Hepatic stellate cell (primary cell): ENCODE data around the gene CEACAM5.
A peak's percentile ranks its signal among the peaks of the same experiment; 100 is the strongest.
"Not testable (repeated sequence)": the region's sequence is repeated elsewhere in the genome, so short reads cannot be mapped to it uniquely, and the experiment has no call there.

Experiments
- DNase-seq: peaks from one replicate; pipeline ENCODE4 v3.0.0; 2011; ENCODE audit warnings: low spot score

CEACAM5 gene

DNA sequence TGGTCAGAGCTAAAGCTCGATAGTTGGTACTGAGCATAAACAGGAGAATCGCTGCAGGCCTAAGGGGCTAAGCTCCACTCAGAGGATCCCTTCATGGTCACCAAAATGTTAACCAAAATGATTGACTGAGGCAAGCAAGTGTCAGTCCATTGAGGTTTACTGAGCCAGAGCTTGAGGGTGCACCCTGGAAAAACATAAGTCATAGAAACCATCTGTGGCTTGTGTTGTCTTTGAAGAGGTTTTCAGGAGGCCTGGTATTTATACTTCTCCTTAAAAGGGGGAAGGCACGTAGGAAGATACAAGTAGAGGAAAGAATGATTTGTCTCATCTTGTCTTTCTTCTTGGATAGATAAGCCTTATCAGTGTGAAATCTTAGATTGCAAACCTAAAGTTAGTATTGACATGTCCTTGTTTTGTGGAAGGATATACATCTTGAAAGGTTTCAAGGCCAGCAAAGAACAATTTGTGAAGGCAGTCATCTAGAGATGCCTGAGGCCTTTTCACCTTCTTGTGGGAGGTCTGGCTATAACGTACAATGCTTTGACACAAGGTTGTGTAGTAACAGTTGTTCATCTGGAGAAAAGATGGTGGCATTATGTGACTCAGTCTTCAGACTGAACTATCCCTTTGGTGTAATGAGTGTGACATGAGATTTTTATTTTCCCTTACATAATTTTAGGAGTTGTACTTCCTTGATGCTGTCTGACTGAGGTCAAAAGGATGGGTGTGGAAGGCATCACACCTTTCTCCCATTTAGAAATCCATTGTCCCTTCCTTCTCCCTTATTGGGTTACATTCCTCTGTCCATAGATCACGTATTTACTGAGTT, 32.2 kb downstream of the CEACAM5 start:
- no peak for DNase-seq

DNA sequence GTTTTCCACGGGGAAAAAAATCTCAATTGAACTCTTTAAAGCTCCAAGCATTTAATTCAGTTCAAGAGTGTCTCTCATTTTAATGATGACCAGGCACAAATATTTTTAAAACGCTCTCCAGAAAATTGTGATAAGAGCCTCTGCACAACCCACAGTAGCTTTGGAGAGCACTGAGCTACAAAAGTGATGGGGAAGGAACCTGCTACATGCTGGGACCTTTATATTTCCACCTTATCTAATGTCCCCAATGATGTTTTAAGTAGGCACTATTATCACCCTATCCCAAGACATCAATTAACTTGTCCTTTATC, 32.8 kb downstream of the CEACAM5 start:
- no peak for DNase-seq

DNA sequence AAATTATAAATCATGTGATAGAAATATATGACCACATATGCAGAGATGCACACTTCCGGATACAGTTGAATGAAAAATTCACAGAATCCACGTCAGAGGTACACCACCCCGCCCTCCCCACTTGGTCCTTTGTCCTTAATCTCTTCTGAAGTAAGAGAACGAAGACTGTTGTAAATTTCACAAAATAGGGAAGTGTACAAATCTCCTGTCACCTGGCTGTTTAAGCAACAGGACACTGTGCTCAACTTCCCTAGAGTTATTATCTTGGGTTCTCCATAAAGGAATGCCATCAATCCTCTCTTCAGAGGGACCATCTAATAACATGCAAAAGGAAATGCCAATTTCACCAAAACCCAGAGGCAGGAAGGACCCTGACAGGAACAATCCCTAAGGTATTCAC, 36.4 kb downstream of the CEACAM5 start:
- no peak for DNase-seq

DNA sequence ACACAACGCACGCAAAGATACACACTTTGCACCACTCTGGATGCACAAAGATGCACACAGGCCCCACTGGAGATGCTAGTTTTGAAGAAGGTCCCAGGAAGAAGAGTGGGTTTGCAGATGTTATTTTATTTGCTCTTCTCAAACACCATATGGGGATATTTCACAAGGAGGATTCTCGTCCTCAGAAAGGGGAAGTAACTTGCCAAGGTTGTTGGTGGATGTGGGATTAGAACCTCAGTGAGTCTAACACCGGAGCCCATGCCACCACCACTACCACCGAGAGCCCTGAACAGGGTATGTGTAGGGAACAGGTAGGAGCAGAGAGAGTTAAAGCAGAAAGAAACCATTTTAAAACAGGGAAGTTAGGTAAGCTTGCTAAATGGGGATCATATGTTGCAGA, 37.3 kb downstream of the CEACAM5 start:
- DNase-seq: no peak

DNA sequence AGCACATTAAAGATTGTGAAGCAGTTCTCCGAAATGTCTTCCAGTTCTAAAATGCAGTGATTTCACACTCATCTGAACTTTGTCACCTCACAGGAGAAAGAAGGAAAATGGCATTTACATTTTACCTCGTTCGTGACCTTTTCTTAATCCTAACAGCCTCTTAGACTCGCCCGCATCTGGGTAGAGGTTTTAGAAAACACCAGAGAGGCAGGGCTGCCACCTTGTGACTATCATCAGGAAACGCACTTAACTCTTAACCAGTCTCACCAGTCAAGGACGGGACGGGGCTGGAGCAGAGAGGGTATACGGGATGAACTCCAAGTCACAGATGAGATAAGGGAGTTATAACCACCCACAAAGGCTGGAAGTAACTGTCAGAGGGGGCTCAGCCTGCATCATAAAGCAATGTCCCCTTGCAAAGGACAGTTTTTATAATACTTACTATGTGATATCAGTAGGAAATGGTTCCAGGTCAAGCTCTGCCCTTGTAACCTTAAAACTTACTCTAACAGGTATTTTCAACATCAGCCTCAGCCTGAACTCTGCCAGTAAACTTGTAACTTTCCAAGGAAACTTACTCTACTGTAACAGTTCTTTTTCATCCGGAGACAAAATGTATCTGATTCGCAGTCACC, 38.3 kb downstream of the CEACAM5 start:
- DNase-seq: peak; percentile 36

DNA sequence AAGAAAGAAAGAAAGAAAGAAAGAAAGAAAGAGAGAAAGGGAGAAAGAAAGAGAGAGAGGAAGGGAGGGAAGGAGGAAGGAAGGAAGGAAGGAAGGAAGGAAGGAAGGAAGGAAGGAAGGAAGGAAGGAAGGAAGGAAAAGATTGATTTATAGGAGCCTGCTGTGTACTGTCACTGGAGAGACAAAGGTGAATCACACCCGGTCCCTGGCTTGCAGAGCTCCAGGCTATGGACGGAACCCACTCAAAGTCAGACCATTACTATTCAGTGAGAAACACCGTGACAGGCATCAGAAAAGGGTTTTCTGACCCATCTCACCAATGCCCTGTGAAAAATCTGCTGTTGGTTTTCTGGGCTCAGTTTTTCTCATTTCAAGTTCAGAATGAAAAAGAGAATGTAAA, 39.6 kb downstream of the CEACAM5 start:
- no peak for DNase-seq

DNA sequence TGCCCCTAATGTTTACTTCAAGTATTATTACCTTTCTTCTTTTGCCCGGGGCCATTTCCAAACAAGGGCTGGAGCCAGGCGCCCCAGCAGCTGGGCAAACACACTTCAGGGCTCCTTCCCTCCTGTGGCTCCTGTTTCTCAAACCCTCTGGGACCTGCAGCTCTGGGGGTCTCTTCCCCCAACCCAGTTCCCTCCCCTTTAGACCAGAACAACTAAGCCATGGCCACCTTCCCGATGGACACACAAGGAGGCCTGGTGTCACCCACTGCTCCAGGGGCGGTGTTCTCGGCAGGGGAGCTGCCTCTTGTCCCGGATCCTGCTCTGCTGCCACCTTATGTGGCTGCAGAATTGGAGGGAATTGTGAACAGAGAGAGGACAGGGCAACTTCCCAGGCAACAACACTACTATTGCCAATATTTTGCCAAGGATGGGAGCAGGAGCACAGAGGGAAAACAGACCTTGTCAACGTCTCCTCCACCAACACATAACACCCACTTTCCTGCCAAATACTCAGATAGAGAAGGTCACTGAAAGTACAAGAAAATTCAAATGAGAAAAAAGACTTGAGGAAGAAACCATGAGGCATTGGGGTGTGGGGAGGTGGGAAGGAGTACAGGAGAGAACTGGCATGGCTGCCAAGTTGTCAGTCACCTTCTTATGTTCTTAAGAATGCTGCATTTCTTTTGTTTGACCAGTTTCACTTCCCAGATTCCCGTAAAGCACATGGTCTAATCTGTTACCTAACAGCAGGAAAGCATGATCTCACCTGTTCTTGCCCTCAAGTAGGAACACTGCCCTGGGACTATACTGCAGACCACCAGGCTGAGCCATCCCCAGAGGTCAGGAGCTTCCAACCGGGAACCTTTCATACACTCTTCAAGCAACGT, 42.1 kb downstream of the CEACAM5 start:
- not testable (repeated sequence) for DNase-seq

DNA sequence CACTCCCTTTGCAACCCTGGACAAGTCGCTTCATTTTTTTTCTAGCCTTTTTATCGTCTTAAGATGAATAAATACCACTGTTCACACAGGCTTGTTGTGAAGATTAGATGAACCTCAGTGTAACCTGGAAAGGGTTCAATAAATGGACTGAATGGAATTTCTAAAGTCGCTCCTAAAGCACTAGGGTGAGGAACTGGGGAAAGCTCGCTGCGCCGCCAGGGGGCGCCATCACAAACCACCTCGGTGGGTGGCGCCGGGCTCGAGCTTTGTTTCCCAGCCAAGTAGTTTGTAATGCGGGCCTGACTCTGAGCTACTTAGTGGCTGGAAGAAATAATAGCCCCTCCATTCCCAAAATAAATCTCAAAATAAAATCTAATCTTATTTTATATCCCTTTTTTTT, 44.7 kb downstream of the CEACAM5 start:
- peak; percentile 15 for DNase-seq

DNA sequence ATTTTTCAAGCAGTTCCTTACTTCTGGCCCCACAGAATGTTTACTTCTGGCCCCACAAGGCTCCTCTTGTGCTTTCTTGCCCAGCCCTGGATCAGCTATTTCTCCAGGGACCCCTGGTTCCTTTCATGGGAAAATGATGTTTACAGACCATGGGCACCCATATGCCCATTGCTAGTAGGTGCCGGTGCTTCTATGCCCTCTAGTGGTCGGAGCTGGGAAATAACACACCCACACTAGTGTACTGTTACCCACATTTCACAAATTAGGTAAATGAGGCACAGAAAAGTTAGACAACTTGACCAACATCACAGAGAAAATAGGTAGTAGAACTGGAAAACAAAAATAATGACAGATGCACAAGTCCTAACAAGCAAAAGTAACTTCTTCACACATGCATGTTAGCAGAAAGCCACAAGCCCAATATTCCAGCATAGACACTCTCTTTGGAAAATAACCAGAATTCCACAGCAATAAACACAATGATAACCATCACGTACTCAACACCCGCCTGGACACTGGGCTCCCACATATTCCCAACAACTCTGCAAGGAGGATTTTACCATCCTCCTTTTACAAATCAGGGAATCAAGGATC, 45.6 kb downstream of the CEACAM5 start:
- DNase-seq: no peak

DNA sequence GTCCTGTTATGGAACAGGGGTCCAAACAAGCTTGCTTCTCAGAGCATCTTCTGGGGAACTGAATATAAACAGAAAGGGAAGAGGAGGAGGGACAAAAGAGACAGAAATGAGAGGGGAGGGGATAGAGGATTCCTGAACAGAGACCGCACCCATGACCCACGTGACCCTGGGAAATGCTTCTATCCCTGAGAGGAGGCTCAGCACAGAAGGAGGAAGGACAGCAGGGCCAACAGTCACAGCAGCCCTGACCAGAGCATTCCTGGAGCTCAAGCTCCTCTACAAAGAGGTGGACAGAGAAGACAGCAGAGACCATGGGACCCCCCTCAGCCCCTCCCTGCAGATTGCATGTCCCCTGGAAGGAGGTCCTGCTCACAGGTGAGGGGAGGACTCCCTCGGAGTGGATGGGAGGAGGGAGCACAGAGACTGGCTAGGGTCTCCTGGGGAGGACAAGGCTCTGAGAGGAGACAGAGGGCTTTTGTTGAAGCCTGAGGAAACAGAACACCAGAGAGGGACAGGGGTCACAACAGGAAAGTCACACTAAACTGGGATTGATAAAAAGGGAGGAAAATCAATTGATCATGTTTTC, 47.0 kb downstream of the CEACAM5 start, which contains the start of gene CEACAM6:
Gene CEACAM6, plus strand, starts transcription at position 203 of the 586 bp plus-strand sequence. Its CDS starts 109 bp downstream, at position 312.
- no peak for DNase-seq

DNA sequence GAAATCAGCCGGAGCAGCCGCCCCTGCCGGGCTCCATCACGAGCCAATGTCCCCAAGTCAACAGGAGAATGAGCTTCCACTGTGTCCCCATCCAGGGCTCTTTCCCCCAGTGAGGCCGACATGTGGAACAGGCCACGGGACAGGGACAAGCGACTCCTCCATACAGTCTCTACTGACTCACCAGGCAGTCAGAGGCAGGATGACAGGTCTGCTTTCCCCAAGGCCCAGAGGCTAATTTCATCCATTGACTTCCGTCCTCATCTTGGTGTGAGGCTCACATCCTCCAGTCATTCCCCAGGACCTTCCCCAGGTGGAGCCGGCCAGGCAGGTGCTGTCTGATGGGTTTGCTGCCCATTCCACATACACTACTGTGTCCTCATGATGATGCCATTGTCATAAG, 50.4 kb downstream of the CEACAM5 start:
- no peak for DNase-seq

DNA sequence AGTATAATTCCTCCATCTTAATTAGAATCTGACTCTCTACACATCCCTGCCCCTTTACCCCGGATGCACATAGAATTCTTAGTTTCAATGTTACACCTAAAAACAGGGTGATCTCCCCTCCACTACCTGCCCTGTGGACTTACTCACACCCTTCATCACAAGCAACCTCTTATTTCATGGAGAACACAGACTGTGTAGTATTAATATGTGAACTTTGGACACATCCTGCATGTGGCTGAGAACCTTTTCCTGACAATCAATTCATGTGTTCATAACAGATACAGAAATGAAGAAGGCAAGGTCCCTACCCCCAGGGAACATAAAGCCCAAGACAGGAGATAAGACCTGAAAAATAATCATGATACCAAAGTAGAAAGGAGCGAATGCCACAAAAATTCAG, 58.7 kb downstream of the CEACAM5 start:
- no peak for DNase-seq

DNA sequence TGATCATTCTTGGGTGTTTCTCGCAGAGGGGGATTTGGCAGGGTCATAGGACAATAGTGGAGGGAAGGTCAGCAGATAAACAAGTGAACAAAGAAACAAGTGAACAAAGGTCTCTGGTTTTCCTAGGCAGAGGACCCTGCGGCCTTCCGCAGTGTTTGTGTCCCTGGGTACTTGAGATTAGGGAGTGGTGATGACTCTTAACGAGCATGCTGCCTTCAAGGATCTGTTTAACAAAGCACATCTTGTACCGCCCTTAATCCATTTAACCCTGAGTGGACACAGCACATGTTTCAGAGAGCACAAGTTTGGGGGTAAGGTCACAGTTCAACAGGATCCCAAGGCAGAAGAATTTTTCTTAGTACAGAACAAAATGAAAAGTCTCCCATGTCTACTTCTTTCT, 59.7 kb downstream of the CEACAM5 start:
- not testable (repeated sequence) for DNase-seq

DNA sequence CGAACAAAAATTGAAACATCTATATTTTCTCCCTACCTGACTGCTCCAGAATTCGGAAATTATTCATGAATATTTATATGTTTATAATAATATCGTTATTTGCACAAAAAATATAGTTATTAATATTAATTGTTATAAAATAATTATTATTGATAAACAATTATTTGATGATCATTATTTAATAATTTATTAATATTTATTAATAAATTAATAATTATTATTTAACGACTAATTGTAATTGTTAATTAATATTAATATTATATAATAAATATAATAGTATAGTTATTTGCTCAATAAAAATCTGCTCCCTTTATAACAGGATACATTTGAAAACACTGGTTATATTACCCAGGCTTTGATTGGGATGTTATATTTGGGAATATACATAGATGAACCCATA, 61.2 kb downstream of the CEACAM5 start:
- DNase-seq: no peak

DNA sequence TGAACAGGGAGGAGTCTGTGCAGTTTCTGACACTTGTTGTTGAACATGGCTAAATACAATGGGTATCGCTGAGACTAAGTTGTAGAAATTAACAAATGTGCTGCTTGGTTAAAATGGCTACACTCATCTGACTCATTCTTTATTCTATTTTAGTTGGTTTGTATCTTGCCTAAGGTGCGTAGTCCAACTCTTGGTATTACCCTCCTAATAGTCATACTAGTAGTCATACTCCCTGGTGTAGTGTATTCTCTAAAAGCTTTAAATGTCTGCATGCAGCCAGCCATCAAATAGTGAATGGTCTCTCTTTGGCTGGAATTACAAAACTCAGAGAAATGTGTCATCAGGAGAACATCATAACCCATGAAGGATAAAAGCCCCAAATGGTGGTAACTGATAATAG, 63.0 kb downstream of the CEACAM5 start:
- DNase-seq: no peak

DNA sequence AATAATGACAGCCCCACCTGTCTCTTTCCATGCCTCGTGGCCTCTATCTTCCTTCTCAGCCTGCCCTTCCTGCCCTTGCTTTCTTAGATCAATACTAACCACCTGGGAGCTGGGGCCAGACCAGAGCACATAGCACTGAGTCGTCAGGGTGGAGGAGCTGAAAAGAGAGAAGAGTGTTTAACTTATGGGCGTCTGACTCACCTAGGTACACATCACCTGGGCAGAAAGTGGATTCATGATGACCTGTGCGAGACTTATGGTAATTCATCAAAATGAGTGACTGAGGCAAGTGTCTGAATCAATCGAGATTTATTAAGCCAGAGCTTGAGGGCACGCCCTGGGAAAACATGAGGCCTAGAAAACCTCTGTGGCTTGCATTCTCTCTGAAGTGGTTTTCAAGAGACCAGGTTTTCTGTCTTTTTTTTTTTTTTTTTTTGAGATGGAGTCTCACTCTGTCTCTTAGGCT, 66.1 kb downstream of the CEACAM5 start:
- DNase-seq: no peak

DNA sequence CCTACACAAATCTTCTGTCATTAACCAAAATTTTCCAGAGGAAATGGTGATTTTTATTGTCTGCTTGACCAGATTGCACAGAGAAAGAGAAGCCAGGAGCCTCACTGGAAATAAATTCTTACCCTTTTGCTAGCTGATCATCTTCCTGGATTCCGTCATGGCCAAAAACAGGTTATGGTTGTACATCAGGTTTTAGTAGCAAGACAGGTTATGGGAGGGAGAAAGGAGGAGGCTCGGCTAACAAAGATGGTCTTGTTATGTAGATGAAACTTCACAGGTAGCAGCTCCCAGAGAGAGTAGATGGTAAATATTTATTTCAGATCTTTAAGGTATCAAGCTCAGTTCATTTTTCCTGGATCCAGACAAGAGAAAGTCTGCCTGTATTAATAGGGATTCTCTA, 68.3 kb downstream of the CEACAM5 start:
- DNase-seq: no peak
